ENCODE data around the gene ROGDI.

Gene ROGDI

GRCh38 chr16:4746991-4747574 is 55.4 kb downstream of the ROGDI start:
- no peak for TF ChIP-seq CTCF (IDR thresholded peaks at IDR 0.05; ENCODE audit: control insufficient read depth, insufficient read depth, low read depth, low read length, missing control alignments)
- H3K4me3 ChIP-seq (ENCODE audit: control insufficient read depth, low read depth, low read length): no peak overlapping the region
- DNase-seq (ENCODE audit: low read depth): no peak

All from AG09309 (cell line).